Activated T-helper 2 cell treated with anti-CD3 and anti-CD28 coated beads, Interferon-gamma antibody, Interleukin-2, Interleukin-4, amounts not matched to agents 10 μg/mL and 5 μg/mL and 100 μg/mL, durations not matched to agents 14 hours and 24 hours and 36 hours (primary cell): ENCODE data around the gene TTC28. TPM values are rescaled to one million over a fixed set of nuclear protein-coding genes. Genes with fewer than 3 reads are reported as not detected.
"Not testable (repeated sequence)": the region's sequence is repeated elsewhere in the genome, so short reads cannot be mapped to it uniquely, and the experiment has no call there.

Source experiments
- DNase-seq: peaks from one replicate; pipeline ENCODE4 v3.0.0; 2021; ENCODE audit warnings: low spot score
- H3K27ac Mint-ChIP-seq: one replicate; pipeline ENCODE4 v1.8.0; 2021; ENCODE audit warnings: mixed read lengths
- H3K27me3 Mint-ChIP-seq: one replicate; pipeline ENCODE4 v1.8.0; 2021; ENCODE audit warnings: low read depth, mixed read lengths
- H3K36me3 Mint-ChIP-seq: one replicate; pipeline ENCODE4 v1.8.0; 2021; ENCODE audit warnings: low read depth, mixed read lengths
- H3K4me1 Mint-ChIP-seq: one replicate; pipeline ENCODE4 v1.8.0; 2021; ENCODE audit warnings: low read depth, mixed read lengths
- H3K4me3 Mint-ChIP-seq: one replicate; pipeline ENCODE4 v1.8.0; 2021; ENCODE audit warnings: low read depth, mild to moderate bottlenecking, moderate library complexity, mixed read lengths
- H3K9me3 Mint-ChIP-seq: one replicate; pipeline ENCODE4 v1.8.0; 2021; ENCODE audit warnings: mixed read lengths
- intact Hi-C: fragments of 100-400 bp; cut with micrococcal nuclease; formaldehyde crosslinking; loops from one replicate; pipeline ENCODE4 v1.15.1; 2023
- total RNA-seq: library from RNA; stranded (reverse); gene quantifications from 2 replicates; pipeline ENCODE4 v1.2.3, GENCODE V29; 2022

Gene TTC28
- total RNA-seq, 1 donor from 2014 or later: 0.82 TPM

DNA sequence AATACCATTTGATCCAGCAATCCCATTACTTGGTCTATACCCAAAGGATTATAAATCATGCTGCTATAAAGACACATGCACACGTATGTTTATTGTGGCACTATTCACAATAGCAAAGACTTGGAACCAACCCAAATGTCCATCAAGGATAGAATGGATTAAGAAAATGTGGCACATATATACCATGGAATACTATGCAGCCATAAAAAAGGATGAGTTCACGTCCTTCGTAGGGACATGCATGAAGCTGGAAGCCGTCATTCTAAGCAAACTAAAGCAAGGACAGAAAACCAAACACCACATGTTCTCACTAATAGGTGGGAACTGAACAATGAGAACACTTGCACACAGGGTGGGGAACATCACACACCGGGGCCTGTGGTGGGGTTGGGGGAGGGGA, 464.9 kb downstream of the TTC28 start:
- H3K36me3 Mint-ChIP-seq, H3K9me3 Mint-ChIP-seq, H3K27me3 Mint-ChIP-seq, DNase-seq, intact Hi-C loops, H3K4me3 Mint-ChIP-seq, H3K27ac Mint-ChIP-seq, H3K4me1 Mint-ChIP-seq: not testable (repeated sequence)

GRCh38 chr22:28209457-28209856, 470.2 kb downstream of the TTC28 start:
- DNase-seq, H3K9me3 Mint-ChIP-seq, H3K27me3 Mint-ChIP-seq, H3K27ac Mint-ChIP-seq, H3K36me3 Mint-ChIP-seq, H3K4me1 Mint-ChIP-seq, intact Hi-C loops, H3K4me3 Mint-ChIP-seq: not testable (repeated sequence)

DNA sequence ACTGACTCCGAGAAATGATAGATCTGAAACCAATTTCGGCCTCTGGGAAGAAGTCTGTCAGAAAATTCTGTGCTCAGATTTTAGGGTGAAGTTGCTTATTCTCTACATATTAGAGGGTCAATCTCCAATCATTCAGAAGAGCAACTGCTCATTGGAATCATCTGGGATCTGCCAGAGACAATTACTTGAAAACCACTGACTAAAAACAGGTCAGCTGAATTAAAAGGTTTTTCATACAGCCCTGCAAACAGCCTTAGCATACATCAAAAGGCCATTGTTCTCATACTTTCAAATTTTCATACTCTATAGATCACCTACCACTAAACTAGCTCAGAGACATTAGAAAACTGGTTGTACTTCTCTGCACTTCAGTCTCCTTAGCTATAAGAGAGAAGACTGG, 470.9 kb downstream of the TTC28 start:
- H3K4me1 Mint-ChIP-seq: no peaks in the 10 kb centered on the region

GRCh38 chr22:28208036-28208435, 471.6 kb downstream of the TTC28 start:
- DNase-seq: no peak
- Mint-ChIP-seq H3K4me1 (no peaks in the 10 kb centered on the region), H3K36me3 (no peaks in the 10 kb centered on the region), H3K4me3 (no peak overlapping the region), H3K27me3 (peaks cover 3% of the 10 kb centered on the region), H3K27ac (no peak overlapping the region), H3K9me3 (peaks cover 7% of the 10 kb centered on the region)
- intact Hi-C loops: no loop called here

More for the DNA sequence above, 470.9 kb downstream of the TTC28 start:
- no peak overlapping the region for H3K27ac Mint-ChIP-seq
- H3K9me3 Mint-ChIP-seq: peaks cover 7% of the 10 kb centered on the region
- no peak for DNase-seq
- H3K4me3 Mint-ChIP-seq: no peak overlapping the region
- no peaks in the 10 kb centered on the region for H3K36me3 Mint-ChIP-seq
- H3K27me3 Mint-ChIP-seq: peaks cover 3% of the 10 kb centered on the region
- intact Hi-C loops: no loop called here

GRCh38 chr22:28207281-28208030, 472.2 kb downstream of the TTC28 start:
- Mint-ChIP-seq H3K27ac (no peak overlapping the region), H3K9me3 (peaks cover 7% of the 10 kb centered on the region)
- intact Hi-C loops: no loop called here

GRCh38 chr22:28205926-28206325, 473.7 kb downstream of the TTC28 start:
- Mint-ChIP-seq H3K9me3 (peaks cover 7% of the 10 kb centered on the region), H3K4me1 (no peaks in the 10 kb centered on the region), H3K4me3 (no peak overlapping the region), H3K27me3 (no peaks in the 10 kb centered on the region), H3K27ac (no peak overlapping the region), H3K36me3 (no peaks in the 10 kb centered on the region)
- intact Hi-C loops: no loop called here
- no peak for DNase-seq

More at GRCh38 chr22:28207281-28208030, 472.2 kb downstream of the TTC28 start:
- Mint-ChIP-seq H3K36me3 (no peaks in the 10 kb centered on the region), H3K4me1 (no peaks in the 10 kb centered on the region), H3K27me3 (peaks cover 3% of the 10 kb centered on the region), H3K4me3 (no peak overlapping the region)
- DNase-seq: no peak

- Mint-ChIP-seq H3K27me3 (no peaks in the 10 kb centered on the region), H3K9me3 (no peaks in the 10 kb centered on the region), H3K4me1 (no peaks in the 10 kb centered on the region), H3K36me3 (no peaks in the 10 kb centered on the region), H3K4me3 (no peak overlapping the region), H3K27ac (no peak overlapping the region)
- intact Hi-C loops: no loop called here
- no peak for DNase-seq
These were observed 475.3 kb downstream of the TTC28 start for GRCh38 chr22:28204382-28204781.

- no peaks in the 10 kb centered on the region for H3K36me3 Mint-ChIP-seq
- no peaks in the 10 kb centered on the region for H3K4me1 Mint-ChIP-seq
- no peaks in the 10 kb centered on the region for H3K27me3 Mint-ChIP-seq
- intact Hi-C loops: no loop called here
- no peak overlapping the region for H3K27ac Mint-ChIP-seq
- H3K4me3 Mint-ChIP-seq: no peak overlapping the region
- no peaks in the 10 kb centered on the region for H3K9me3 Mint-ChIP-seq
- no peak for DNase-seq
These were observed 476.4 kb downstream of the TTC28 start for GRCh38 chr22:28203286-28203685.

GRCh38 chr22:28198692-28199091, 480.9 kb downstream of the TTC28 start:
- H3K9me3 Mint-ChIP-seq: no peaks in the 10 kb centered on the region
- H3K36me3 Mint-ChIP-seq: no peaks in the 10 kb centered on the region
- no peaks in the 10 kb centered on the region for H3K4me1 Mint-ChIP-seq
- intact Hi-C loops: no loop called here
- H3K27ac Mint-ChIP-seq: no peak overlapping the region
- no peaks in the 10 kb centered on the region for H3K27me3 Mint-ChIP-seq
- no peak for DNase-seq
- H3K4me3 Mint-ChIP-seq: no peak overlapping the region

- H3K4me1 Mint-ChIP-seq, H3K9me3 Mint-ChIP-seq, DNase-seq, intact Hi-C loops, H3K27ac Mint-ChIP-seq, H3K27me3 Mint-ChIP-seq, H3K36me3 Mint-ChIP-seq, H3K4me3 Mint-ChIP-seq: not testable (repeated sequence)
These were observed 488.1 kb downstream of the TTC28 start for GRCh38 chr22:28191571-28191970.

DNA sequence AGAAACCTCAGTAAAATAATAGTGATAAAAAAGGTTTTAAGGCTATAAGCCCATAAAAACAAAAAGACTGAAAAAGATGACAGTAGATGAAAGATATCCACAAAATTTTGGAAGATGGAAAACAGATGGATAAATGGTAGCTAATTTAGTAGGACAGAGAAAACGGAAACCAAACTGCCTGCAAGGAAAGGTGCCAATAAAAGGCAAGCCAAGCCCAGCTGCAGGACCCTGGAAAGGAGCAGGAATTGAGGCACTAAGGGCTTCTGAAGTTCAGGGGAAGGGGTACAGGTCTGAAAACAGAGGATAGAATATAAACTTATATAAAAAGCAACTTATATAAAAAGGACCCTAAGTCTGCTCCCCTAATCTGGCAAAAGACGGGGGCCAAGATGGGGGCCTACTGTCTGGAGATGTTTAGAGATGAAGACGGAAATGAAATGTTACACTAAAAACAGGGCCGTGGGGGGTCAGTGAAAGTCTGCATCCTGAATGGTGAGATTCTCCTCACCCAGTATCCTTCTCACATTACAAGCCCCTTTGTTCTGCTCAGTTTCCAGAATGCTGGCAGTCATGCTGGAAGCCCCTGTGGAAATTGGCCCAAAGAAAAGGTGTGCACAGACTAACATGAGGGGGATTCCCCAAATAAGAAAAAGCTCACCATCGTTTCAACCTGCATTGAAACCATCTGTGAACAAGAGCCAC, 491.3 kb downstream of the TTC28 start:
- intact Hi-C loops: no loop called here
- DNase-seq: no peak
- no peak overlapping the region for H3K4me3 Mint-ChIP-seq

DNA sequence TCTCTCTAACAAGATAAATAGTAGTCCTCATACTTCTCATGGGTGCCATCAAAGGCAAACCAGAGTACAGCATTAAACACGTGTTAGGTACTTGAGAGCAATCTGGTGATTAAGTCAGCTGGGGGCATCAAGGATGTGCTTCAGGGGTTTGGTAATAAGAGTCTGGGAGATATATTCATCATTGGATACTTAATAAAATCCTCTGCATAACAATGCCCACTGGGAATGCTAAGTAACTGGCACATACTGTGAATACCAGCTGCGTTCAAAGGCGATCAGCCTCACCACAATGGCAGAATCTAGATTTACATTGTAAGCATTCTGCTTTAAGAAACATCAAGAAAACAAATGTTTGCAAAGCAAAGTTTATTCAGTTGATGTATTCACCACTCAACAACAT, 492.0 kb downstream of the TTC28 start:
- H3K4me1 Mint-ChIP-seq: no peaks in the 10 kb centered on the region
- H3K27ac Mint-ChIP-seq: no peak overlapping the region
- no peak for DNase-seq
- intact Hi-C loops: no loop called here
- peaks cover 15% of the 10 kb centered on the region for H3K27me3 Mint-ChIP-seq
- no peaks in the 10 kb centered on the region for H3K9me3 Mint-ChIP-seq
- no peaks in the 10 kb centered on the region for H3K36me3 Mint-ChIP-seq
- no peak overlapping the region for H3K4me3 Mint-ChIP-seq

More for the DNA sequence above, 491.3 kb downstream of the TTC28 start:
- Mint-ChIP-seq H3K27me3 (peaks cover 15% of the 10 kb centered on the region), H3K9me3 (no peaks in the 10 kb centered on the region), H3K27ac (no peak overlapping the region), H3K36me3 (no peaks in the 10 kb centered on the region), H3K4me1 (no peaks in the 10 kb centered on the region)

DNA sequence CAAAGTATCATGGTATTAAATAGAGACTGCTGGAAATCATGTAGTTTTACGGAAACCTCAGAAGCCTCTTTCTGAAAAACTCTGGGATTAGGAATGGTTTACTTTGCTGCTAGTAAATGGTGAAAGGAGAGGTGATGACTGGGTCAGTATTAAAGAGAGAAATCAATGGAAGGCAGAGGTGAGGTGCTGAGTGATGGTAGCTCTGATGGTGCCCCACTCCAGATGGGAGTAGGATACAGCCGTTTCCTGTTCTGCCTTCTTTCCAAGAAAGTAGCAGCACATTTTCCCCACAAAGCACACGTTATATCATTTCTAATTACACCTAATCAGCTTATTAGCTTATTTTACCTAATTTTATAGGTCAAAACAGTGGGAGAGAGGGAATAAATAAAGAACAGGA, 493.0 kb downstream of the TTC28 start:
- Mint-ChIP-seq H3K4me3 (no peak overlapping the region), H3K36me3 (no peaks in the 10 kb centered on the region), H3K27ac (no peak overlapping the region), H3K27me3 (peaks cover 12% of the 10 kb centered on the region), H3K4me1 (no peaks in the 10 kb centered on the region), H3K9me3 (no peaks in the 10 kb centered on the region)
- DNase-seq: no peak
- intact Hi-C loops: no loop called here
